T follicular helper cell (primary cell): ENCODE data around the gene CEACAM16.
A peak's percentile ranks its signal among the peaks of the same experiment; 100 is the strongest.
"Not testable (repeated sequence)": the region's sequence is repeated elsewhere in the genome, so short reads cannot be mapped to it uniquely, and the experiment has no call there.

Experiments used
- DNase-seq: peaks from one replicate; pipeline ENCODE4 v3.0.0-alpha.2; 2020; ENCODE audit warnings: low read depth

CEACAM16 gene

GRCh38 chr19:44703336-44704078 lies 4.6 kb downstream of the CEACAM16 start:
- no peak for DNase-seq

GRCh38 chr19:44704982-44705381 lies 6.0 kb downstream of the CEACAM16 start:
- DNase-seq = no peak

GRCh38 chr19:44705502-44706010 lies 6.6 kb downstream of the CEACAM16 start:
- no peak for DNase-seq

- no peak for DNase-seq
Observed at GRCh38 chr19:44706506-44707236, 7.7 kb downstream of the CEACAM16 start.

GRCh38 chr19:44707794-44708193 lies 8.8 kb downstream of the CEACAM16 start:
- DNase-seq = no peak

- DNase-seq = no peak
Observed at GRCh38 chr19:44708940-44709339, 10.0 kb downstream of the CEACAM16 start.

- DNase-seq = not testable (repeated sequence)
Observed at GRCh38 chr19:44709434-44710266, 10.7 kb downstream of the CEACAM16 start.

- DNase-seq = no peak
Observed at GRCh38 chr19:44710483-44710882, 11.5 kb downstream of the CEACAM16 start.

- no peak for DNase-seq
Observed at GRCh38 chr19:44712864-44713515, 14.0 kb downstream of the CEACAM16 start.

GRCh38 chr19:44714597-44715169 lies 15.7 kb downstream of the CEACAM16 start:
- no peak for DNase-seq

GRCh38 chr19:44717603-44718002 lies 18.7 kb downstream of the CEACAM16 start:
- DNase-seq = no peak

- DNase-seq = no peak
Observed at GRCh38 chr19:44718441-44719261, 19.7 kb downstream of the CEACAM16 start.

GRCh38 chr19:44719262-44719701 lies 20.3 kb downstream of the CEACAM16 start:
- DNase-seq = no peak

GRCh38 chr19:44720396-44720795 lies 21.4 kb downstream of the CEACAM16 start:
- not testable (repeated sequence) for DNase-seq

GRCh38 chr19:44720945-44721344 lies 22.0 kb downstream of the CEACAM16 start:
- DNase-seq = no peak

- not testable (repeated sequence) for DNase-seq
Observed at GRCh38 chr19:44721369-44721768, 22.4 kb downstream of the CEACAM16 start.

GRCh38 chr19:44722131-44723121 lies 23.5 kb downstream of the CEACAM16 start:
- DNase-seq = no peak

- DNase-seq = no peak
Observed at GRCh38 chr19:44723299-44723951, 24.5 kb downstream of the CEACAM16 start.

- DNase-seq = peak; percentile 63
Observed at GRCh38 chr19:44723952-44724319, 25.0 kb downstream of the CEACAM16 start.
